Measurements from ENCODE around the gene ADGRB2.

The ADGRB2 gene

GRCh38 chr1:31793586-31794285 is 29.6 kb upstream of the ADGRB2 start:
- DNase-seq = no peak

- DNase-seq = no peak
These were observed 28.9 kb upstream of the ADGRB2 start for GRCh38 chr1:31793086-31793485.

- no peak for DNase-seq
These were observed 28.4 kb upstream of the ADGRB2 start for GRCh38 chr1:31792541-31792940.

GRCh38 chr1:31792116-31792515 is 28.0 kb upstream of the ADGRB2 start:
- DNase-seq = no peak

- no peak for DNase-seq
These were observed 27.2 kb upstream of the ADGRB2 start for GRCh38 chr1:31791131-31791858.

- no peak for DNase-seq
These were observed 26.5 kb upstream of the ADGRB2 start for GRCh38 chr1:31790641-31791091.

GRCh38 chr1:31790140-31790539 is 26.0 kb upstream of the ADGRB2 start:
- no peak for DNase-seq

- peak; percentile 95 for DNase-seq
These were observed 25.3 kb upstream of the ADGRB2 start for GRCh38 chr1:31789259-31790065.

GRCh38 chr1:31788825-31789256 is 24.7 kb upstream of the ADGRB2 start:
- DNase-seq = no peak

- peak; percentile 97 for DNase-seq
These were observed 24.1 kb upstream of the ADGRB2 start for GRCh38 chr1:31788138-31788824.

- no peak for DNase-seq
These were observed 23.6 kb upstream of the ADGRB2 start for GRCh38 chr1:31787786-31788137.

GRCh38 chr1:31787261-31787660 is 23.1 kb upstream of the ADGRB2 start:
- no peak for DNase-seq

- DNase-seq = no peak
These were observed 22.4 kb upstream of the ADGRB2 start for GRCh38 chr1:31786366-31787060.

GRCh38 chr1:31785947-31786290 is 21.8 kb upstream of the ADGRB2 start:
- DNase-seq = no peak

- no peak for DNase-seq
These were observed 21.1 kb upstream of the ADGRB2 start for GRCh38 chr1:31785020-31785946.

- DNase-seq = no peak
These were observed 20.3 kb upstream of the ADGRB2 start for GRCh38 chr1:31784356-31785019.

GRCh38 chr1:31783846-31784245 is 19.7 kb upstream of the ADGRB2 start:
- DNase-seq = no peak

GRCh38 chr1:31782421-31783410 is 18.6 kb upstream of the ADGRB2 start:
- DNase-seq = no peak

- no peak for DNase-seq
These were observed 17.7 kb upstream of the ADGRB2 start for GRCh38 chr1:31781756-31782371.

Data from RPMI8226 (cell line).